NCI-H82 treated with DMSO at 0.1 percent for 48 hours (cell line): ENCODE results near the gene PPP1R13B.

Experiments
- DNase-seq: peaks from one replicate; lab custom pipeline; 2025; ENCODE audit not compliant: unreplicated experiment; lab: John Stamatoyannopoulos, UW

The PPP1R13B gene

DNA sequence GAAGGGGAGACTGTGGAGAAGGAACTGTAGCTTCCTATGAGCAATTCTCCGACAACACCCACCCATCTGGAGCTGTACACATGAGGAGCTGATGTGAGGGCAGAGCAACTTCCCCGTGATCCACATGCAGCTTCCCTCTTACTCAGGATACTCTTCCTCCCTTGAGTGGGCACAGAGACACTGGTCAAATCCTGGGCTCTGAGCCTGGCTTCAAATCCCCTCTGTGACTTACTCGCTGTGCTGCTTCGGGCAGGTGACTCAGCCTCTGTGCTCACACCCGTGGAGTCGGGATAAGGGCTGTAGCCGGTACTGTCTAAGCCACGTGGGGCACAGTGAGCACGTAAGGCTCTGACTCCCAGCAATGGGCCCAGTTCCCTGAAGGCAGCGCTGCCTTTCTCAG lies 100.7 kb downstream of the PPP1R13B start:
- no peak for DNase-seq

DNA sequence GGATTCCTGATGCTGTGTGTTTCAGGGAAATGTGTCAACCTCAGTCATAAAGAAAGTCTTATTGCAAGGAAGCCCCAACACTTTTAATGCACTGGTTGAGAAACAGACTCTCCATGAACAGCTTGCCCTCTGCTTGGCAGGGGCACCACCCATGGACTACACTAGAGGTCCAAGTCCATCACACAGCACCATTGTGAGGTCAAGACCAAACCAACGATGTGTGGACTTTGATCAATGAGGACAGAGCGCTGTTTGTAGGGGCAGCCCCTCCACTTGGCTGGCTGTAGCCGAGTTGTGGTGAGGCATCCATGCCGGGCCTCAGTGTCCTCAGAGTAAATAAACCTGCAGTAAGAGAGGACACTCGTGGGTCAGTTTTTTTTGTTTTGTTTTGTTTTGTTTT lies 102.0 kb downstream of the PPP1R13B start:
- no peak for DNase-seq

DNA sequence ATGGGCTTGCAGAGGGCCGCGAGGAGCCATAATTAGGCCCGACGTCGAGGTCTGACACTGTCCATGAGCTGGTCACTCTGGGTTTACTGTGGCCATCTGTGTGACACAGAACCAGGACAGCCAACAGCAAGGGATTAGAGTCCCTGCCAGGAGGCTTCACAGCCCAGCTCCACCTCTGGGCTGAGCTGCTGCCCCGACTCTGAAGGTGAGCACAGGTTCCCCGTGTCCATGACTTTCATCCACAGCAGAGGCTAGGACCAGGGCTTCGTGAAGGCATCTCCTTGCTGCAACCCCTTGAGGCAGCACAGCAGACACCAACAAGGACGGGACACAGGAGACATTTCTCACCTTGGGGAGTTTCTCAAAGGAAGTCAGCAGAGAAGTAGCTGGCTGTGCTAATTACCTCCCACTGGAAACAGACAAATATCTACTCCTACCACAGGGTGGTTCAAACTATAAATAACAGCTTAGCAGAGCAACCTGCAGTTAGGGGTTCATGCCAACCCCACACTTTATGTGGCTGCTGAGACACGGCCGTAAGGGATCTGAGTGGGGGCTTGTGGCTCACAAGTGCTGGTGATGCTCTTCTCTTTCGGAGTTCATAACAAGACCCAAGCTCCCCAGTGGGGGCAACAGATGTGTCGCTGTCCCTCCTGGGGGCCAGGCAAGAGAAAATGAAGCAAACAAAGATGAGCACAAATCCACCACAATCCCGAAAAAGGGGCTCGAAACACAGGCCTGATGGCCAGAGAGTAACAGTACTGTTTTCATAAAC lies 102.6 kb downstream of the PPP1R13B start:
- no peak for DNase-seq

GRCh38 chr14:103743691-103744090 lies 103.7 kb downstream of the PPP1R13B start:
- DNase-seq, result no peak

- no peak for DNase-seq
Observed at GRCh38 chr14:103742499-103743255, 104.7 kb downstream of the PPP1R13B start.

GRCh38 chr14:103741876-103742275 lies 105.5 kb downstream of the PPP1R13B start:
- DNase-seq, result no peak

- DNase-seq, result no peak
Observed at GRCh38 chr14:103740991-103741689, 106.2 kb downstream of the PPP1R13B start.

DNA sequence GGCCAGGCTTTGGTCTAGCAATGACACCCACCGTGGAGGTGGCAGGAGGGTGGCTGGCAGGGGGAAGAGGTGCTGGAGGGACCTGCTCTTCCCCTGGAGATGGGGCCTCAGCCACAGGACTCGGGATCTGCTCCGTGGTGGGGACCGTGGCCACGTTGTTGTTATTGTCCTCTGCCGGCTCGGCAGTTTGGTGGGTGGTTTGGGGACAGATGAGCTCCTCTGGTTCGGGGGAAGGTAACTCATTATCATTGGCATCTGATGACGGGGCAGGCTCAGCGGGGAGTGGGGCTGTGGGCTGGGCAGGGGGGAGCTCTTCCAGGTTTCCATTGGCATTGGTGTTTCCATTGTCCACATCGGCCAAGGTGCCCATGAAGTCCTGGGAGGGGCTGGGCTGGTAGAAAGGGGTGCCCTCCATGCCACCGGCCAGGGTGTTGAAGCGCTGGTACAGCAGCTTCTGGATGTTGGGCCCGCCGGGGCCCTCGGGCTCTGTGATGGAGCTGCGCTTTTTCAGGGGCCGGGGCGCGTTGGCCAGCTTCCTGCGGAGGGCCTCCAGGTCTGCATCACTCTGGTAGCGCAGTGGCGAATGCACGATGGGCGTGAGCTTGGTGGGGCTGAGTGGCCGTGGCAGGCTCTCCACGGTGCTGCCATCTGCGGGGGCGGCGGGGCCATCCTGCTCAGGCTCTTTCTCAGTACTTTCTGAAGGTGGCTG lies 107.4 kb downstream of the PPP1R13B start:
- no peak for DNase-seq

DNA sequence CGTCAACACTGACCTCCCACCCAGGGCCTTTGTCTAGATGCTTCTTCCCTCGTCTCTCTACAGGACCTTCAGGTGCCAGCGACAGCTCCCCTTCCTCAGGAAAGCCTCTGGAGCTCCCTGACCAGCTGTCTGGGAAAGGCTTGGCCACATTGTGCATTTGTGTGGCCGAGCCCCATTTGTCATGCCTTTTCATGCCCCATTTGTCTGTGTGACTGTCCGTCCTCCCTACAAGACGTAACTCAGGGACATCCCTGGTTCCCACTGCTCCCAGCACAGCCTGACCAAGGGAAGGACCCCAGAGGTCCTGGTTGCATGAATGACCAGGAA lies 107.9 kb downstream of the PPP1R13B start:
- no peak for DNase-seq

GRCh38 chr14:103738701-103739451 lies 108.5 kb downstream of the PPP1R13B start:
- no peak for DNase-seq

DNA sequence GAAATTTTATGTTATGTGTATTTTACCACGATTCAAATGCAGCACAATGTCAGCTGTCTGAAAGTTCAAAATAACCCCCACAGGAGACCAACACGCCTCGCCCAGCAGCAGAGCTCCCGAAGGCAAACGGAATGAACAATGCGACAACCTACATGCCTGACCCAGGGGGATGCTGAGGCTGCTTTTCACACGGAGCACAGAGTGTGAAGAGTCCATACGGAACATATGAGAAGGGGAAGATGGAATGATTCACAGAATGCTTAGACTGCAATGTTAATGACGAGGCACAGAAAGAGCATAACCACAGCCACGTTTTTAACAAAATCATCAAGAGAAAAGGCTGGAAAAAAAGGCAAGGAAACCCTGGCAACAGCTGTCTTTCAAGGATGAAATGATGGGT lies 109.2 kb downstream of the PPP1R13B start:
- DNase-seq, result no peak

GRCh38 chr14:103737432-103738045 lies 109.8 kb downstream of the PPP1R13B start:
- DNase-seq, result no peak

DNA sequence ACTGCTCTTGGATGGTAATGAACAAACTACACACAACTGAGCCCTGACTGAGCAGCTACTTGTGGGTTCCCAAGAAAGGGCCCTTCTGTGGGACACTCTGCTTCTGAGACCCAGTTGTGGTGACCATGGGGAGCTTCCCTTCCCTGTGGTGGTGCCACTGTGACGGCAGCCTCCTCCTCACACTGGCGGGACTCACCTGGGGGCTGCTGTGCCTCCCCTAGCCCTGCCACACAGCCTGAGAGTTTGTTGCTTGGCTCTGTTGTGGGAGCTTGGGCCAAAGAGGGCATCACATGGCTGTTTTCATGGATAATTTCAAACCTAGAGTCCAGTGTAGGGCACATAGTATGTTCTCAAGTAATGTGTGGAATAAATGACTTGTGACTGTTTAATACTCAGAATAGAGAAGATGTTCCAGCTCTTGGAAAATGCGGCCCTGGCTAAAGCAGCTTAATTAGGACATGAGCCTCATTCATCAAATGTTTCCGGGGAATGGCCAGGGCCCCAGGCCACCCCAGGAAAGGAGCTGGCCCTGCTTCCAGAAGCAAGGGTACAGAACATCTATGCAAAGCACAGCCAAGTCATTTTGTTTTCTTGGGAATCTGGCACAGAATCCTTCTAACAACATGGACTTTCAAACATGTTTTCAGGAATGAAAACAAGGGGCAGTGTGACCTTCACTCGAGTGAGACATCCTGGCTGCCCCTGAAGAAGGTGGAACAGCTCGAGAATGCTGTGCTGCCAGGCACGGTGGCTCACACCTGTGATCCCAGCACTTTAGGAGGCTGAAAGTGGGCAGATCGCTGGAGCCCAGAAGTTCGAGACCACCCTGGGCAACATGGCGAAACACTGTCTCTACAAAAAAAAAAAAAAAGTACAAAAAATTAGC lies 110.6 kb downstream of the PPP1R13B start:
- no peak for DNase-seq

GRCh38 chr14:103735815-103736545 lies 111.4 kb downstream of the PPP1R13B start:
- no peak for DNase-seq

- no peak for DNase-seq
Observed at GRCh38 chr14:103735439-103735814, 111.9 kb downstream of the PPP1R13B start.

- DNase-seq, result no peak
Observed at GRCh38 chr14:103735022-103735421, 112.4 kb downstream of the PPP1R13B start.

DNA sequence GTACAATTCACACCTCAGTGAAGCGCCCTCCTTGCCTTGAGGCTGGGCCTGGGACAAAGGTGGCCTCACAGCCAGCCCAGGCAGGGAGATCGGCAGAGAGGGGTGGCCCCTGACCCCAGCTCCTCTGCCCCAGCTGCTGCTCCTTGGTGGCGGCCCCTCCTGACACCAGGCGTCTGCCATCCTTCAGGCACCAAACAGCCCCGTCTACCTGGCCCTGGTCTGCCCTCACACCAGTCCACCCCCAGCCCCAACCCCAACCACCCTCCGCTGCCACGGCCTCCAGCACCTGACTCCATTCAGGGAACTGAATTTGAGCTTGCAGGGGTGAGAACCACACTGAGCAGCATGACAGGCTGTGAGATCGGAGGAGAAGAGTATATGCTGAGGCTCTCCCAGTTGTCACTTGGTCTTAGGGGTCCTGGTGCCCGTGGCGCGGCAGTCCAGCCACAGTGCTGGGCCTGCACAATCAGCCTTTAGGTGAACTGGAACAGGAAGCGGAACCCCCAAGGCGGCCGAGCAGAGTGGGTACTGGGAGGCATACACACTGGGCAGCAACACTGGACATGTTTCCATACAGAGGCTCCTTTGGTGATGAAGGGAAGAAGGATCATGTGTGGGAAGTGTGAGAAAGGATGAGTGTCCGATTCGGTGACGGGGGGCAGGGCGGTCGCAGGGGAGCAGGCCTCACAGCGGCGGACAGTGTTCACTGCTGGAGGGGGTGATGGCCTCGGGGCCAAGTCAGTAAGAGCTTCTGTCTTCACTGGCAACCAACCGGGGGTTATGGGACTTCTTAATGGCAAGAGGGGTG lies 113.1 kb downstream of the PPP1R13B start:
- DNase-seq, result no peak

DNA sequence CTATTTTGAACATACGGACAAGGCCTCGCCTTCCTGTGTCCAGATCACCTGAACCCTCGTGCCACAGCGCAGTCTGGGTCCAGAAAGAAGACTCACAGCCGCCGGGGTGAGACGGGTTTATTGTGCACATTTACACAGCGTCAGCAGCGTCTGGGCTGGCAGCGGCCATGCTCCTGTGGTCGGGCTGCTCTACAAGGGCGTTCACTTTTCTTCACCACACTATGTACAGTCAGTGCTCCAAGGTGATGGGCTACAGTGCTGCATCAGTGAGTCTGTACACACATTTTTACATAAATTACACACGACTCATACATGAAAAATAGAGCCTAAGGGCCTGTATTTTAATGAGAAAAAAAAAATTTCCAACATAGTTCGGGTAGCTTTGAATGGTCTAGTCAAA lies 113.7 kb downstream of the PPP1R13B start:
- no peak for DNase-seq
